GM12874 (cell line): Measurements from ENCODE around the gene ULK3.

Experiments
- TF ChIP-seq, protein P1 (sequence below): IDR thresholded peaks from 2 replicates; pipeline ENCODE4 v1.5.1; 2011; ENCODE audit warnings: low read depth, mild to moderate bottlenecking, control low read depth, low read length, moderate library complexity; ENCODE audit not compliant: insufficient read depth

Gene ULK3

DNA sequence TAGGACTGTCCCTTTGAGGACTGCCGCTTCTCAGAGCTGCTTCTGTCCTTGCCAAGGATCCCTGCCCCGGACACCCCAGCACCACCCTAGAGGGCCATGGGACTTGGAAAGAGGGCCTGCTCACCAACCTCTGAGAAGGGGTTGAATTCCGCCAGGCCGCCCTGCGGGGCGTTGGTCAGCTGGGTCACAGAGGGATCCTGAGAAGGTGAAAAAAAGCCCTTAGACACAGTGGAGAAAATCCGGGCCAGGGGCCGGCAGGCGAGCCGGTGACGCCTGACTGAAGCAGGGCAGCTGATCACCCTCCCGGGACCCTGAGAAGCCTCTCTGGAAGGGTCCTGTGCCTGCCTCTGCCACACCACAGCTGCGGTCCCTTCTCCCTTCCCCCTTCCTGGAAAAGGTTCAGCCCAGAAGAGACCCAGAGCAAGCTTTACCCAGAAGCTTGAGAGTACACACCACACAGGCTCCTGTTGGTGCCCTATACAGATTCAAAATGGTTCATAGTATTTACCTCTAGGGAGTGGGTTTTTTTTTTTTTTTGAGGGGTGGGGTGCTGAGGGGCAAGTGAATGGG is 11.6 kb upstream of the ULK3 start:
- TF ChIP-seq, protein P1, sequence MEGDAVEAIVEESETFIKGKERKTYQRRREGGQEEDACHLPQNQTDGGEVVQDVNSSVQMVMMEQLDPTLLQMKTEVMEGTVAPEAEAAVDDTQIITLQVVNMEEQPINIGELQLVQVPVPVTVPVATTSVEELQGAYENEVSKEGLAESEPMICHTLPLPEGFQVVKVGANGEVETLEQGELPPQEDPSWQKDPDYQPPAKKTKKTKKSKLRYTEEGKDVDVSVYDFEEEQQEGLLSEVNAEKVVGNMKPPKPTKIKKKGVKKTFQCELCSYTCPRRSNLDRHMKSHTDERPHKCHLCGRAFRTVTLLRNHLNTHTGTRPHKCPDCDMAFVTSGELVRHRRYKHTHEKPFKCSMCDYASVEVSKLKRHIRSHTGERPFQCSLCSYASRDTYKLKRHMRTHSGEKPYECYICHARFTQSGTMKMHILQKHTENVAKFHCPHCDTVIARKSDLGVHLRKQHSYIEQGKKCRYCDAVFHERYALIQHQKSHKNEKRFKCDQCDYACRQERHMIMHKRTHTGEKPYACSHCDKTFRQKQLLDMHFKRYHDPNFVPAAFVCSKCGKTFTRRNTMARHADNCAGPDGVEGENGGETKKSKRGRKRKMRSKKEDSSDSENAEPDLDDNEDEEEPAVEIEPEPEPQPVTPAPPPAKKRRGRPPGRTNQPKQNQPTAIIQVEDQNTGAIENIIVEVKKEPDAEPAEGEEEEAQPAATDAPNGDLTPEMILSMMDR: no peak

DNA sequence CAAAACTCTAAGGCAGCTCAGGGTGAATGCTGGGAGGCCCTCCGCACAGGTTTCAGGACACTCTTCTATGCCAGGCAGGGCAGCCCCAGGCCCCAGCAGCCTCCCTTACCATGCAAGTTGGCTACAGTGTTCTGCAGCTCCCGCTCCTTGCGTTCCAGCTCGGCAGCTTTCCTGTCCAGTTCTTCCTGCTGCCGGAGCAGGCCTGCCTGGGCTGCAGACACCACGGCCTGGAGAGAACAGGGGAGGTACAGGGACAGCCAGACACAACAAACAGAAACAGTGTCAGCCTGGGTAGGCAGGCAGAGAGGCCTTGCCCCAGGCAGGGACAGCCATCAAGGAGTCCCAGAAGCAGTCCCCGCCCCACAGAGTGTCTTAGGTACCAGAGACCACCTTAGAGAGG is 9.0 kb upstream of the ULK3 start:
- TF ChIP-seq, protein P1: no peak

DNA sequence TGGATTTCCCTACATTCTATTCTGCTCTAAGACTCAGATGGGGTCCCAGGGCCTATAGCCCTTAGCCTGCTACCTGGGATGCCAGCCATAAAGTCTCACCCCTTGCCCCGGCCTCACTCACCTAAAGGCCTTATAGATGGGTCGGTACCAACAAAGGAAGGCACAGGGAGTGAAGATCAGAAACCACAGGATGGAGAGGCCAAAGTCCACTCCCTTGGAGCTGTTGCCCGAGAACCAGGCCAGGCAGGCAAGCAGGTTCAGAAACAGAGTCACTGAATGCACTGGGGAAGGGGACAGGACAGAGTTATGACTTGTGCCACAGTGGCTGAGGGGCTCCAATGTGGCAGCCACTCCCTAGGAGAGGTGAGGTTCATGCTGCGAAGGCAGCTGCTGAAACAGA is 7.4 kb upstream of the ULK3 start:
- TF ChIP-seq, protein P1: no peak

DNA sequence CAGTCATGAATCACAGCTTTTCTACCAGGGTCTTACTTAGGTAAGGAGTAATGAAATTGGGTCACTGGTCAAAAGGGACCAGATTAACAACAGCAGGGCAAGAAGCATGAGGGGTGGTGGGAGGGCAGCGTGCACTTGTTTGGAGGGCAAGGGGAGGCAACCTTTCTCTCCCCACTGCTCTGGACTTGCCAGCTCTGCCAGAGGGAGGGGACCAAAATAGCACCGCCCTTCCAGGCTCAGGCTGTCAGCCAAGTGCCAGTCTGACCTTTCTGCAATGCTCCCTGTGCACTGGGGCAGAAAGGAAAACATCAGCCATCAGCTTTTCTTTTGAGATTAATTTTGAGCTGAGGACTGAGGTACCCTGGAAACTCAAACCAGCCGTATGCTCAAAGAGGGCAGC is 4.5 kb upstream of the ULK3 start:
- TF ChIP-seq, protein P1: no peak

DNA sequence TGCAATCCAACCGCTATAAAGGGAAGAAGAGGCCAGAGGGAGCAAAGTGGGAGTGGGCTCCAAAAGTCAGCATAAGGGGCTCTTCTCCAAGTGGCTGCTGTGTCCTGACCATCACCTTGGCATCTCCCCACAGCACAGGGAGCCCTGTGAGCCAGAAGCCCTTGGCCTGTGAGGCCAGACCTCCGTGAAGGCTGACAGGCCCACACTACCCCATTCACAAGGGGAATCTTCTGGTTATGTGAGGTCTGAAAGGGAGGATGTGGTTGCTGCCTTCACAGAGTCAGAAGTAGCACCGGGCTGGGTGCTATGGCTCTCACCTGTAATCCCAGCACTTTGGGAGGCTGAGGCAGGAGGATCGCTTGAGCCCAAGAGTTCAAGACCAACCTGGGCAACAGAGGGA is 2.6 kb upstream of the ULK3 start:
- TF ChIP-seq, protein P1: no peak

DNA sequence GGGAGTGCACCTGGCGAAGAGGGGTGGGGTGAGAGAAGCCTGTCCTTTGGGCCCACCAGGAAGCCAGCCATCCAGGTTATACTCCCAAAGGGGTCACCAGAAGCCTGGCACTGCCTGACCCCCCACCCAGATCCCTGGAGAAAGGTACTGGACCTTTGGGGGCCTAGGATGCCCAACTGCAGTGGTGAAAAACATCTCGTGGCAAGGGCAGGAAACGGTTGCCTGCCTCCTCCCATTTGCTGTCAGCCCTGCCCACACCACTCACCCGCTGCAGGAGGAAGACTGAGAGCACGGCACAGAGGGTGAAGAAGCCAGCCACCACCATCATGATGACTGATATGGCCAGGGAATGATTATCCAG is 2.2 kb upstream of the ULK3 start:
- TF ChIP-seq, protein P1: no peak

DNA sequence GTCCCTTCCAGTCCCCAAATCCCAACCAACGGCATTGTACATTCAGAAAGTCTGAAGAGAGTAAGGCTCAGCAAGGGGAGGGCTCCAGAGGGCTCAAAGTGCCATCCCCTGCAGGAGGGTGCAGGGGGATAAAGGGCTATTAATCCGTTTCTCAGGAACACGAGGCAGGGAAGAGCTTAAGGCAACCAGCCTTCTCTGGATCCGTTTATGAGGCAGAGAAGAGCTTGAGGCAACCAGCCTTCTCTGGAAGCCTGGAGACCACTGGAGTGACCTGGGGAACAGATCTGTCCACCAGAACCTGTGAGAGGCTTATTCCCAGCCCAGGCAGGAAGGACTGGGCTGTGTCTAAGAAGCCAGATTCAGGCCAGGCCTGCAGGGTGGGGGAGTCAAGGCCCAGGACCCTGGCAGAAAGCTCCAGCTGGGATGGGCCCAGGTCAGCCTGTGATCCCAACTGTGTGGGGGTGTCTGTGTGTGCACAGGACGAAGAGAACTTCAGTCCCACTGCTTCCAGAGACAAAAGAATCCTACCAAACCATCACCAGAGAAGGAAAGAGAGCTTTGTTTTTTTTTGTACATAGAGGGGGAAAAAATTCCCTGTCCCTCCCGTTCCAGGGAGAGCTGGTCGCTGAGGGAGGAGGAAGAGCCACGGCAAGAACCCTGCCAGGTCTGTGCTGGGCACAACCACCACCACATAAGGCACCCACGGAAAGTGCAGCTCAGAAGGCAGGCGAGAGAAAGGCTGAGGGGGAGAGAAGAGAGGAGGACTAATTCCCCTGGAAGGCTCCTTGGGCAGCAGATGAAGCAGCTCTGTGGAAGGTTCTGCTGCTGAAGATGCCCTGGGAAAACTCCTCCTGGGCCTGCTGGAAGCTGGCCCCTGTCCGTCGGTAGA is 1.6 kb upstream of the ULK3 start:
- TF ChIP-seq, protein P1: no peak
